ENCODE data around the gene PNN.
"Not testable (repeated sequence)": the region's sequence is repeated elsewhere in the genome, so short reads cannot be mapped to it uniquely, and the experiment has no call there.

Gene PNN

DNA sequence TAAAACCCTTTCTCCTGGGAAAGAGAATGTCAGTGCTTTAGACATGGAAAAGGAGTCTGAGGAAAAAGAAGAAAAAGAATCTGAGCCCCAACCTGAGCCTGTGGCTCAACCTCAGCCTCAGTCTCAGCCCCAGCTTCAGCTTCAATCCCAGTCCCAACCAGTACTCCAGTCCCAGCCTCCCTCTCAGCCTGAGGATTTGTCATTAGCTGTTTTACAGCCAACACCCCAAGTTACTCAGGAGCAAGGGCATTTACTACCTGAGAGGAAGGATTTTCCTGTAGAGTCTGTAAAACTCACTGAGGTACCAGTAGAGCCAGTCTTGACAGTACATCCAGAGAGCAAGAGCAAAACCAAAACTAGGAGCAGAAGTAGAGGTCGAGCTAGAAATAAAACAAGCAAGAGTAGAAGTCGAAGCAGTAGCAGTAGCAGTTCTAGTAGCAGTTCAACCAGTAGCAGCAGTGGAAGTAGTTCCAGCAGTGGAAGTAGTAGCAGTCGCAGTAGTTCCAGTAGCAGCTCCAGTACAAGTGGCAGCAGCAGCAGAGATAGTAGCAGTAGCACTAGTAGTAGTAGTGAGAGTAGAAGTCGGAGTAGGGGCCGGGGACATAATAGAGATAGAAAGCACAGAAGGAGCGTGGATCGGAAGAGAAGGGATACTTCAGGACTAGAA lies 6.1 kb downstream of the PNN start:
- DNase-seq (ENCODE audit: low read depth): no peak

DNA sequence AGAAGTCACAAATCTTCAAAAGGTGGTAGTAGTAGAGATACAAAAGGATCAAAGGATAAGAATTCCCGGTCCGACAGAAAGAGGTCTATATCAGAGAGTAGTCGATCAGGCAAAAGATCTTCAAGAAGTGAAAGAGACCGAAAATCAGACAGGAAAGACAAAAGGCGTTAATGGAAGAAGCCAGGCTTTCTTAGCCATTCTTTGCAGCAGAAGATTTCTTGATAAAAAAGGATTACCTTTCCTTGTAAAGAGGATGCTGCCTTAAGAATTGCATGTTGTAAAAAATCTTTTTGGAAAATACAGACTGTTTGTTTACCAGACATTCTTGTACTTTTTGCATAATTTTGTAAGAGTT lies 6.6 kb downstream of the PNN start:
- DNase-seq (ENCODE audit: low read depth): no peak

DNA sequence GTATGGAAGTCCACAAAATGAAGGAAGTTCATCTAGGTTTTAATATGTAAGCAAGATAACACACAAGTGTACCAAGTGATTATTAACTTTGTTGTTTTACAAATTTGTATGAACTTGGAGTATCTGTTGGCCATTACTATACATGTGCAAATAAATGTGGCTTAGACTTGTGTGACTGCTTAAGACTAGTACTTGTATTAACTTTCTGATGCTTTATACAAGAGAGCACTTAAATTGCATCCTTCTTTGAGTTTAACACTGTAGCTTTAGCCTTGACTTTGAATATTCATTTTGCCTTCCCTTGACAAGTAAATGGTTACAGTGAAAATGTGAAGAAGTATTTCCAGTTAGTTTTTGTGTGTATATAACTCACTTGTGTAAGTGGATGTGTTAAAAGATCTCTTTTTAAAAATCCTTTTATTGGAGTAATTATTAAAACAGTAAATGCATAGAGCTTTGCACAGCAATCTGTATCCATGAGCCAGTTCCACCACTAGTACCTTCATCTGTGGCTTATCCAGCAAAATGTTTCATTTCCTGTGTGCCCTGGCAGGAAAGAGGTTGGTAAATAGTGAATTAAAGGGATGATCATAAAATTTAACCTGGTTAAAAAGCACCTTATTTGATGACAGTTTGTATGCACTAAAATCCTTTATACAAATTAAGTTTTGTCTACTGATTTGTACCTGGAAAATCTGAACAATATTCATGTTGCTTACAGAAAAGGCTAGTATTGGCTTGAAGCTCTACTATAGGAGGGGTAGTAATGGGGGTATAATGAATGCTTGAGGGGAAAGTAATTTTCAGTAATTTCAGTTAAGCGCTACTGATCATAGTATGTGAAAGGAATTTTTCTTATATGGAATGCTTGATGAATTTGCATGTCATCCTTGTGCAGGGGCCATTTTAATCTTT lies 8.0 kb downstream of the PNN start:
- DNase-seq (ENCODE audit: low read depth): no peak

DNA sequence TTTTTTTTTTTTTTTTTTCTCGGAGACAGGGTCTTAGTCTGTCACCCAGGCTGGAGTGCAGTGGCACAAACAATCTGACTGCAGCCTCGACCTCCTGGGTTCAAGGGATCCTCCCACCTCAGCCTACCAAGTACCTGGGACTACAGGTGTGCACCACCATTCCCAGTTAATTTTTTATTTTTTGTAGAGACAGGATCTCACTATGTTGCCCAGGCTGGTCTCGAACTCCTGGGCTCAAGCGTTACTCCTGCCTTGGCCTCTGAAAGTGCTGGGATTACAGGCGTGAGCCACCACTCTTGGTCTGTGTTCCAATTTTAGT lies 8.6 kb downstream of the PNN start:
- not testable (repeated sequence) for DNase-seq (ENCODE audit: low read depth)

DNA sequence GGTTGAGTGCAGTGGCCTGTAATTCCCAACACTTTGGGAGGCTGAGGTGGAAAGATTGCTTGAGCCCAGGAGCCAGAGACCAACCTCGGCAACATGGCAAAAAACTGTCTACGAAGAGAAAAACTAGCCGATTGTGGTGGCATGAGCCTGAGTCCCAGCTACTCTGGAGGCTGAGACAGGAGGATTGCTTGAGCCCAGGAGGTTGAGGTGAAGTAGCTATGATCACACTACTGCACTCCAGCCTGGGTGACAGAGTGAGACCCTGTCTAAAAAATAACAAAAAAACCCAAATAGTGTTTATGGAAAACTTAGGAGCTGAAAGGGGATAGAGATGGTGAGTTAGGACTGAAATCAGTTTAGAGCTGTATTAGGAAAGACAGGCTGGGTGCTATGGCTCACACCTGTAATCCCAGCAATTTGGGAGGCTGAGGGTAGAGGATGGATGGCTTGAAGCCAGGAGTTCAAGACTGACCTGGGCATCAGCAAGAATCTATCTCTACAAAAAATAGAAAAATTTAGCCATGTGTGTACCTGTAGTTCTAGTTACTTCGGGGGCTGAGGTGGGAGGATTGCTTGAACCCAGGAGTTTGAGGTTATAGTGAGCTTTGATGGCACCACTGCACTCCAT lies 9.7 kb downstream of the PNN start:
- no peak for DNase-seq (ENCODE audit: low read depth)

DNA sequence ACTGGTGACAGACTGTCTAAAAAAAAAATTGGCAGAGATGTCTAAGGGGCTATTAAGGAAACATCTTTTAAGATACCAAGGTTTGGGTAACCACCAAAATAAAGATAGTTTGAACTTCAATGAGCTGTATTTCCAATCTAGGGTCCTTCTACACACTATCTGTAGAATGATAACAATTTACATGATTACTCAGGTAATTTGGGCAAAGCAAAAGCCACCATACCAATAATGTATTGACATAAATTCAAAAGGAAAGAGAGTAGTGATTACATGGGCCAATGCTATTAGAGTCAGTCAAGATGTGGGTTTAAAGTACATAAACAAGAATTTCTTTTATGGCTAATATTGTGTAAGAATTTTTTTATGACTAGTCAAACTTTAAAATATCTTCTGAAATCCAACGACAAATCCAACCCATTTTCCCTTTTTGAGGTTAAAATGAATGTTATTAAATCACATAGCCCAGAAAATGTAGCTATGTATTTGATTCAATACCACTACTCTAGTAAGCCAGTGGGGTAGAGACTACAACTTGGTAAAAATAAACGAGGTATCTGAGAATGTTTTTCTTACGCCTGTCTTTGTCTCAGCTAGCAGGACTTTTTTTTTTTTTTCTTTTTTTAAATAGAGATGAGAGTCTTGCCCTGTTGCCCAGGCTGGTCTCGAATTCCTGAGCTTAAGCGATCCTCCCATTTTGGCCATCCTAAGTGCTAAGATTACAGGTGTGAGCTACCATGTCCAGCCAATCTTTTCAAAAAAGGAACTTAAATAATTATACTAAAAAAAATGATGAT lies 10.4 kb downstream of the PNN start:
- no peak for DNase-seq (ENCODE audit: low read depth)

DNA sequence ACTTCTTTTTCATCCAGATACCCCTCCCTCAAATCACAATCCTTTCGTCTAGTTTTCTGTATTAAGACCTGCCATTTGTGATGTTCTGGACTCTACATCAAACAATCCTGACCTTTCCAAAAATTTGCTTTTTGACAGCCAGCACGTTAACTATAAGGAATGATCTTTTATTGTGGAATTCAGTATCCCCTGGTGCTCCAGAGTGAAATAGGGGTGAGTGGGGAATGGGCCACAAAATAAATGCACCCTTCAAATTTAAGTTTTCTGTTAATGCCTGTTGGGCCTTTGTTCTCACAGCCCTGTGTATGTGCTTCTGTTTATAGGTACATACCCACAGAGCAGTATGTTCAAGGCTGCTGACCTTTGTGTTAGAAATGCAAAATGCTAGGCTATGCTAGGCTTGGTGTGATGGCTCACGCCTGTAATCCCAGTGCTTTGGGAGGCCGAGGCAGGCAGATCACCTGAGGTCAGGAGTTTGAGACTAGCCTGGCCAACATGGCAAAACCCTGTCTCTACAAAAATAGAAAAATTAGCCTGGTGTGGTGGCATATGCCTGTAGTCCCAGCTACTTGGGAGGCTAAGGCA lies 12.0 kb downstream of the PNN start:
- DNase-seq (ENCODE audit: low read depth): no peak

DNA sequence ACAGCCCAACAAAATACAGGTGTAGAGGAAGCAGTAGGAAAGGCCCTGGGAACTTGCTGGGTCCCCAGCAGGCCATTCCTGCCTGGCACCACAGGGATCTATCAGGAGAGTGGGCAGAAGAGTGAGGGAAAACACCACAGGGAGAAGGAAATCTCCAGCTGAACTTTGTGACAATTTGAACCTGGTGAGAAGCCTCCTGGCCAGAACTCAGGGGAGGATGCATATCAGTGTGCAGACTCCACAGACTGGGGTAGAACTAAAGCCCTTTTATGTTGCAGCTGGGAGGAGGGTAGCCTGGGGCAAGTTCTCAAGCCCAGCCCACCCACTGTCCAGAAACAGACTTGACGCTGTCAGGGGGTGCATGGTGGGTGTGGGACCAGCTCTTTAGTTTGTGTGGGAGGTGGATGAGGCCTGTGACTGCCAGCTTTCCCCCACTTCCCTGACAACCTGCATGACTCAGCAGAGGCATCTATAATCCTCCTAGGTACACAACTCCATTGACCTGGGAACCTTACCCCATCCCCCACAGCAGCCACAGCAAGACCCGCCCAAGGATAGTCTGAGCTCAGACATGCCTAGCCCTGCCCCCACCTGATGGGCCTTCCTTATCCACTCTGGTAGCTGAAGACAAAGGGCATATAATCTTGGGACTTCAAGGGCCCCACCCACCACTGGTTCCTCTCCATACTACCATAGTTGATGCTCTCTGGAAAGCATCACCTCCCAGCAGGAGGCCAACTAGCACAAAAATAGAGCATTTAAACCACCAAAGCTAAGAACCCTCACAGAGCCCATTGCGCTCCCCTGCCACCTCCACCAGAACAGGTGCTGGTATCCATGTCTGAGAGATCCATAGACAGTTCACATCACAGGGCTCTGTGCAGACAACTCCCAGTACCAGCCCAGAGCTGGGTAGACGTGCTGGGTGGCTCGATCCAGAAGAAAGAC lies 28.9 kb downstream of the PNN start:
- DNase-seq (ENCODE audit: low read depth): no peak

DNA sequence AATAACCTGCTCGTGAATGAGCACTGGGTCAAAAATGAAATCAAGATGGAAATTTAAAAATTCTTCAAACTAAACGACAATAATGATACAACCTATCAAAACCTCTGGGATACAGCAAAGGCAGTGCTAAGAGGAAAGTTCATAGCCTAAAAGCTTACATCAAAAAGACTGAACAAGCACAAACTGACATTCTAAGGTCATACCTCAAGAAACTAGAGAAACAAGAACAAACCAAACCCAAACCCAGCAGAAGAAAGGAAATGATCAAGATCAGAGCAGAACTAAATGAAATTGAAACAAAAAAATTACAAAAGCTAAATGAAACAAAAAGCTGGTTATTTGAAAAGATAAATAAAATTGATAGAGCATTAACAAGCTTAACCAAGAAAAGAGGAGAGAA lies 32.4 kb downstream of the PNN start:
- not testable (repeated sequence) for DNase-seq (ENCODE audit: low read depth)

DNA sequence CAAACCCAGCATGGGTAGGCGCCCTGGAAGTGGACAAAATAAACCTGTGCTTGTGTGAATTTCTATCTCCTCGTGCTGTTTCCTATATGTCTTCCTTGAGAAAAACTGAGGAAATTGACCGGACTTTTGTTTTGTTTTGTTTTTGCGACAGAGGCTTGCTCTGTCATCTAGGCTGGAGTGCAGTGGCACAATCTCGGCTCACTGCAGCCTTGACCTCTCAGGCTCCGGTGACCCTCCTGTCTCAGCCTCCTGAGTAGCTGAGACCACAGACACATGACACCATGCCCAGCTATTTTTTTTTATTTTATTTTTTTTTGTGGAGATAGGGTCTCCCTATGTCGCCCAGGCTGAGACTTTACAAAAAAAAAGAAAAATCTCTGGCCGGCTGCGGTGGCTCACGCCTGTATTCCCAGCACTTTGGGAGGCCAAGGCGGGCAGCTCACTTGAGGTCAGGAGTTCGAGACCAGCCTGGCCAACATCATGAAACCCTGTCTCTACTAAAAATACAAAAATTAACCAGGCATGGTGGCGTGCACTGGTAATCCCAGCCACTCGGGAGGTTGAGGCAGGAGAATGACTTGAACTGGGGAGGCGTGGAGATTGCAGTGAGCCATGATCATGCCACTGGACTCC lies 36.2 kb downstream of the PNN start:
- DNase-seq (ENCODE audit: low read depth): no peak

DNA sequence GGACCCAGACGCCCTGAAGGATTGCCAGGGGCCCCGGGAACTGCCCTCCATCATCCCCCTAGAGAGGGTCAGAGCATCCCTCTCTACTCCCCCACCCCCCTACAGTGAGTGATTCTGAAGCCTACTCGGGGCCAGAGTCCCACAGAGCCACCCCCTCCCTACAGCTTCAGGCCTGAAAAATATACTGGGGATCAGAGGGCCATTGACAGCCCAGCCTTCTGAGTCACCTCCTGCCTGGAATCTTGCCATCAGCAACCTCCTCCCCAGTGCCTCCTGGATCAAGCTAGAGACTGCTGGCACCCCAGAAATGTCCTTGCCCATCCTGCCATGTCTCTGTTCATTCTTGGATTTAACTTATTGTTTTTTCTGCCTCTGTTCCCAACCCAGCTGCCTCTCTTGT lies 37.0 kb downstream of the PNN start:
- DNase-seq (ENCODE audit: low read depth): no peak

DNA sequence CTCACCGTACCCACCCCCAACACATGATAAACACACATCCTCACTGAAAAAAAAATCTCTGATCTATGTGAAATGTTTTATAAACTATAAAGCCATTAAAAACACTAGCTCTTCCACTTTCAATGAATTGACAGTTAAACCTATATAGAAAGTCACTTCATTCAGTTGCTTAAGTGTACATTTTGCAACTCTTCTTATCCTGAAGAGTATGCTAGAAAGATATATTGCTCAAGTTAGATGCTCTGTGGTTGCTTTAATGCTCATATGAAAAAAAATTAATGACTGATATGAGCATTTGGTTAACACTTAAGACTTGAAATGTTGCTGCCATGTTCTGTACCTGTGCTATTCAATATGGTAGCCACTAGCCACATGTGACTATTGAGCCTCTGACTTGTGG lies 37.6 kb downstream of the PNN start:
- DNase-seq (ENCODE audit: low read depth): no peak

DNA sequence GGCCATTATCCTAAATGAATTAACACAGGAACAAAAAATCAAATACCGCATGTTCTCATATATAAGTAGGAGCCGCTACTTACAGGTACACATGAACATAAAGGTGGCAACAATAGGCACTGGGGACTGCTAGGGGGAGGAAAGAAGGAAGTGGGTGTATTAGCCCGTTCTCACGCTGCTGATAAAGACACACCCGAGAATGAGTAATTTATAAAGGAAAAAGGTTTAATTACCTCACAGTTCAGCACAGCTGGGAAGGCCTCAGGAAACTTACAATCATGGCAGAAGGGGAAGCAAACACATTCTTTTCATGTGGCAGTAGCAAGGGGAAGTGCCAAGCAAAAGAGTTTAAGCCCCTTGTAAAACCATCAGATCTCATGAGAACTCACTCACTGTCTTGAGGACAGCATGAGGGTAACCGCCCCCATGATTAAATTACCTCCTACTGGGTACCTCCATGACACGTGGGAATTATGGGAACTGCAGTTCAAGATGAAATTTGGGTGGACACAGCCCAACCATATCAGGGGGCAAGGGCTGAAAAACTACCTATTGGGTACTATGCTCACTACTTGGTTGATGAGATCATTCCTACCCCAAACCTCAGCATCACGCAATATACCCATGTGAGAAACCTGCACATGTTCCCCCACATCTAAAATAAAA lies 42.3 kb downstream of the PNN start:
- DNase-seq (ENCODE audit: low read depth): no peak

DNA sequence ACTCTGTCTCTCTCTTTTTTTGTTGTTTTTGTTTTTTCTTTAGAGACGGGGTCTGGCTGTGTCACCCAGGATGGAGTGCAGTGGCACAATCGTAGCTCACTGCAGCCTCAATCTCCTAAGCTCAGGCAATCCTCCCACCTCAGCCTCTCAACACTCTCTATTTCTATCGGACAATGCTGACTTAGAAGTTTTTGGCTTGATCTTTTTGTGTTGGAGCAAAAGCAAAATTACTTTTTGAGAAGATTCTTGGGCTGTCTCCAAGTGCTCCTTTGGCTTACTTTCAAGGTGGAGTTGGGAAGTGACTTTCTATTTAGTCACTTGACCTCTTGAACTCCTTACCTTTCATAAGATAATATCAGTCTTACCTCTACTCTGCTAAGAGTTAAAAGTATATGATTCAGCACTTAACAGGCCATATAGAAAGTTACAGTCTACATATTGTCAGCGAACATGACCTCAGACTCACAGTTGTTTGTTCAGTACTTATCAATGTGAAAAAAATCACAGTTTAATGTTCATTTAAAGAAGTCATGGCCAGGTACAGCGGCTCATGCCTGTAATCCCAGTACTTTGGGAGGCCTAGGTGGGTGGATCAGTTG lies 43.2 kb downstream of the PNN start:
- DNase-seq (ENCODE audit: low read depth): peak; percentile 29

DNA sequence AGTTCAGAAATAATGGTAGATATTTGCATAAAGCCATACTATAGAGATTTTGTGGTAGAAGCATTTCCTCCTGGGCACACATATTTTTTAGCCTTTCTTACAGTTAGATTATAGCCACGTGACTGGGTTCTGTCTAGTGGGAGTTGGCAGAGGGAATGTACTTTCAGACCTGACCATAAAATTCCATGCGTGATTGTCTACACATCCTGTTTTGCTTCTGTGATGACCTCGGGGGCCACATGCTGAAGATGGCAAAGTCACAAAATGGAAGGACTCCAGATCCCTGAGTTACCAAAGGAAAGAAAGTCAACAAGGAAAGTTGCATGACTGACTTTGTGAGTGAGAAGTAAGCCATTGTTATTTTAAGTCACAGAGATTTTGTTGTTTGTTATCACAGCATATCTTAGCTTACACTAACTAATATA lies 44.0 kb downstream of the PNN start:
- peak; percentile 16 for DNase-seq (ENCODE audit: low read depth)

DNA sequence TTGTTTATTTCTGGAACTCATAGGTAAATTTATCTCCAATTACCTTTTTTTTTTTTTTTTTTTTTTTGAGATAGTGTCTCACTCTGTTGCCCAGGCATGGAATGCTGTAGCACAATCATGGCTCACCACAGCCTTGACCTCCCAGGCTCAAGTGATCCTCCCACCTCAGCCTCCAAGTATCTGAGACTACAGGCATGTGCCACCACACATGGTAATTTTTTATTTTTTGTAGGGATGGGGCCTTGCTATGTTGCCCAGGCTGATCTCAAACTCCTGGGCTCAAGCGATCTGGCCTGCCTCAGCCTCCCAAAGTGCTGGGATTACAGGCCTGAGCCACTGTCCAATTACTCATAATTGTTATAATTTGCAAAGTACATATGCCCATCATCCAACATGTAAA lies 45.4 kb downstream of the PNN start:
- DNase-seq (ENCODE audit: low read depth): not testable (repeated sequence)

DNA sequence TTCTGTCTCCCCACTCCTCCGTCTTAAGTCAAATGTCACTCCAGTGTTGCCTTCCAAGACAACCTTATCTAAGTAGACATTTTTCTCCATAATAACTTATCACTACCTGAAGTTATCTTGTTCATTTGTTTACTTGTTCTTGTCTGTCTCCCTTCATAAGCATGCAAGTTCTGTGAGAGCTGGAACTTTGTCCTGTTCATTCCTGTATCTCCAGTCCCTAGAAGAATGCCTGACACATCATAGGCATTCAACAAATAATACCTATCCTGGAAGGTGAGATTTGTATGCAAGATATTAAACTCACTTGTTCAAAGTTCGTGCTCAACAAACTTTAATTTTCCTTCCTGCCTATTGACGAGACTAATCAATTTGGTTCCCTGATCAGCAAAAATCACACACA lies 53.0 kb downstream of the PNN start:
- DNase-seq (ENCODE audit: low read depth): no peak

DNA sequence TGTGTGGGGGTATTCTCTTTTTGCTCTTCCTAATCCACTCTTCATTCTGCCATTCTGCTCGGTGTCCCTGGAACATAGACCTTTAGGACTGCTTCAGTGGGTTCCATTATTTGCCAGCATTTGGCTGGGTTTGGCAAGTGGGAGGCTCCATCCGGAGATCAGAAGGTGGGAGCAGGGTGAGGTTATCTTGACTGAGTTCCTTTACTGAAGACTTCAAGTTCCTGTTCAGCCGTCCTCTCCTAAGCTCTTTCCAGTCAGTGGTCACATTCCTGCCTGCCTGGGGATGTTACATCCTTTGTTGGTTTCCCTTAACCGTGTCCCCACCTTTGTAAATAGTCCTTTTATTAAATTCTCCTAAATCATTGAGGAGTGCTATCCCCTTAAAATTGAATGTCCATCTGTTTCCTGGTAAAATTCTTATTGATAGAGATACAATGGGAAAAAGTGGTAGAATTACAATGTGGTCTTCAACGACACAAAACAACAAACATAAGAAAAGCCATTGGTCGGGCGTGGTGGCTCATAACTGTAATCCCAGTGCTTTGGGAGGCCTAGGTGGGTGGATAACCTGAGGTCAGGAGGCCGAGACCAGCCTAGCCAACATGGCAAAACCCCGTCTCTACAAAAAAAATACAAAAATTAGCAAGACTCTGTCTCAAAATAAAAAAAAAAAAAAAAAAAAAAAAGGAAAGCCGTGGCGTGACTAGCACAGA lies 53.6 kb downstream of the PNN start:
- DNase-seq (ENCODE audit: low read depth): no peak

DNA sequence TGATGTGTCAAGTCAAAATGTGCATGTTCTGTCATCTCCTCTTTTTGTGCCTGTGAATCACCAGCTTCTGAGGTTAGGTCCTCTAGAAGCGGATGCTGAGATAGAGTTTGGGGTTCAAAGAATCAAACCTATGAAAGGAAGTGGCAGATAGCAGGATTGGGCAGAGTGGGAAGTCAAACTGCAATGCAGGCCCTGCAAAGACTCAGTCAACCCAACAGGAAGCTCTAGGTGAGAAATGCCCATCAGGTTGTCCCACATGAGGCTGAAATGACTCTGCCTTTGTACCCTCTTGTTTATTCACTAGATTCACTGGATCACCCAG lies 54.1 kb downstream of the PNN start:
- no peak for DNase-seq (ENCODE audit: low read depth)
